ENCODE measurements around the gene MSH5. TPM values are rescaled to one million over a fixed set of nuclear protein-coding genes. Genes with fewer than 3 reads are reported as not detected.

The MSH5 gene
- total and polyA plus RNA-seq, 9 of the 15 experiments (the other 6 are each of a cell fraction or from before 2014, with no cell fraction given) = 12.5 to 104 (median 46.6) TPM

DNA sequence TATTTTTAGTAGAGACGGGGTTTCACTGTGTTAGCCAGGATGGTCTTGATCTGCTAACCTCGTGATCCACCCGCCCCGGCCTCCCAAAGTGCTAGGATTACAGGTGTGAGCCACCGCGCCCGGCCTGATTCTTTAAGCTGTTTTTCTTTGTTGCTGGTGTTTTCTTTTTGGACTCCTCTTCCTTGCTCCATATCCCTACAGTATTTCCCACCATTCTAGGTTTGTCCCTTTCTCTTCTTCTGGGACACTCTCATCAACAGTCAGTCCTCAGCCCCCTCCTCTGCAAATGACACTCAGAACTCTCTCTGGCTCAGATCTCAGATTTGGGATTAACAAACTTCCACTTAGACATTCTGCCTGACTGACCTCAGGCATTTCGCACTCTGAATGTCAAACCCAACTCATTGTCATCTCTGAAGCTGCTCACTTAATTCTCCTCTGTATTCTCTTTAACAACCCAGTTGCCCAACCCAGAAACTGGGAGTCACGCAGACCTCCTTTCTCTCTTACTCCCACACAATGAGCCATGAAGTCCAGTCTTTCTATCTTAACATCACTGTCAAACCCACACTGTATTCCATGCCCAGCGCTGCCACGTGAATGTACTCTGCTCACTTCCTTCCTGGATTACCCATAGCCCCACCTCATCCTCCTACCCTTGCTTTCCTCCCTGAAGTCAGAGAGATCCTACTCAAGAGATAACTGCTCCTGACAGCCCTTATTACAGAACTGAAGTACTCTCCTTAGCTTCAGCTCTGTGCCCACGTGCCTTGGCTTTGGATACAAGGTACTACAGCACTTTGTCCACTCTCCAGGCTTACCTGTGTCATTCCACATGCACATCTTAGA, 14.1 kb upstream of the MSH5 start (continued):
- TF ChIP-seq, protein P1, sequence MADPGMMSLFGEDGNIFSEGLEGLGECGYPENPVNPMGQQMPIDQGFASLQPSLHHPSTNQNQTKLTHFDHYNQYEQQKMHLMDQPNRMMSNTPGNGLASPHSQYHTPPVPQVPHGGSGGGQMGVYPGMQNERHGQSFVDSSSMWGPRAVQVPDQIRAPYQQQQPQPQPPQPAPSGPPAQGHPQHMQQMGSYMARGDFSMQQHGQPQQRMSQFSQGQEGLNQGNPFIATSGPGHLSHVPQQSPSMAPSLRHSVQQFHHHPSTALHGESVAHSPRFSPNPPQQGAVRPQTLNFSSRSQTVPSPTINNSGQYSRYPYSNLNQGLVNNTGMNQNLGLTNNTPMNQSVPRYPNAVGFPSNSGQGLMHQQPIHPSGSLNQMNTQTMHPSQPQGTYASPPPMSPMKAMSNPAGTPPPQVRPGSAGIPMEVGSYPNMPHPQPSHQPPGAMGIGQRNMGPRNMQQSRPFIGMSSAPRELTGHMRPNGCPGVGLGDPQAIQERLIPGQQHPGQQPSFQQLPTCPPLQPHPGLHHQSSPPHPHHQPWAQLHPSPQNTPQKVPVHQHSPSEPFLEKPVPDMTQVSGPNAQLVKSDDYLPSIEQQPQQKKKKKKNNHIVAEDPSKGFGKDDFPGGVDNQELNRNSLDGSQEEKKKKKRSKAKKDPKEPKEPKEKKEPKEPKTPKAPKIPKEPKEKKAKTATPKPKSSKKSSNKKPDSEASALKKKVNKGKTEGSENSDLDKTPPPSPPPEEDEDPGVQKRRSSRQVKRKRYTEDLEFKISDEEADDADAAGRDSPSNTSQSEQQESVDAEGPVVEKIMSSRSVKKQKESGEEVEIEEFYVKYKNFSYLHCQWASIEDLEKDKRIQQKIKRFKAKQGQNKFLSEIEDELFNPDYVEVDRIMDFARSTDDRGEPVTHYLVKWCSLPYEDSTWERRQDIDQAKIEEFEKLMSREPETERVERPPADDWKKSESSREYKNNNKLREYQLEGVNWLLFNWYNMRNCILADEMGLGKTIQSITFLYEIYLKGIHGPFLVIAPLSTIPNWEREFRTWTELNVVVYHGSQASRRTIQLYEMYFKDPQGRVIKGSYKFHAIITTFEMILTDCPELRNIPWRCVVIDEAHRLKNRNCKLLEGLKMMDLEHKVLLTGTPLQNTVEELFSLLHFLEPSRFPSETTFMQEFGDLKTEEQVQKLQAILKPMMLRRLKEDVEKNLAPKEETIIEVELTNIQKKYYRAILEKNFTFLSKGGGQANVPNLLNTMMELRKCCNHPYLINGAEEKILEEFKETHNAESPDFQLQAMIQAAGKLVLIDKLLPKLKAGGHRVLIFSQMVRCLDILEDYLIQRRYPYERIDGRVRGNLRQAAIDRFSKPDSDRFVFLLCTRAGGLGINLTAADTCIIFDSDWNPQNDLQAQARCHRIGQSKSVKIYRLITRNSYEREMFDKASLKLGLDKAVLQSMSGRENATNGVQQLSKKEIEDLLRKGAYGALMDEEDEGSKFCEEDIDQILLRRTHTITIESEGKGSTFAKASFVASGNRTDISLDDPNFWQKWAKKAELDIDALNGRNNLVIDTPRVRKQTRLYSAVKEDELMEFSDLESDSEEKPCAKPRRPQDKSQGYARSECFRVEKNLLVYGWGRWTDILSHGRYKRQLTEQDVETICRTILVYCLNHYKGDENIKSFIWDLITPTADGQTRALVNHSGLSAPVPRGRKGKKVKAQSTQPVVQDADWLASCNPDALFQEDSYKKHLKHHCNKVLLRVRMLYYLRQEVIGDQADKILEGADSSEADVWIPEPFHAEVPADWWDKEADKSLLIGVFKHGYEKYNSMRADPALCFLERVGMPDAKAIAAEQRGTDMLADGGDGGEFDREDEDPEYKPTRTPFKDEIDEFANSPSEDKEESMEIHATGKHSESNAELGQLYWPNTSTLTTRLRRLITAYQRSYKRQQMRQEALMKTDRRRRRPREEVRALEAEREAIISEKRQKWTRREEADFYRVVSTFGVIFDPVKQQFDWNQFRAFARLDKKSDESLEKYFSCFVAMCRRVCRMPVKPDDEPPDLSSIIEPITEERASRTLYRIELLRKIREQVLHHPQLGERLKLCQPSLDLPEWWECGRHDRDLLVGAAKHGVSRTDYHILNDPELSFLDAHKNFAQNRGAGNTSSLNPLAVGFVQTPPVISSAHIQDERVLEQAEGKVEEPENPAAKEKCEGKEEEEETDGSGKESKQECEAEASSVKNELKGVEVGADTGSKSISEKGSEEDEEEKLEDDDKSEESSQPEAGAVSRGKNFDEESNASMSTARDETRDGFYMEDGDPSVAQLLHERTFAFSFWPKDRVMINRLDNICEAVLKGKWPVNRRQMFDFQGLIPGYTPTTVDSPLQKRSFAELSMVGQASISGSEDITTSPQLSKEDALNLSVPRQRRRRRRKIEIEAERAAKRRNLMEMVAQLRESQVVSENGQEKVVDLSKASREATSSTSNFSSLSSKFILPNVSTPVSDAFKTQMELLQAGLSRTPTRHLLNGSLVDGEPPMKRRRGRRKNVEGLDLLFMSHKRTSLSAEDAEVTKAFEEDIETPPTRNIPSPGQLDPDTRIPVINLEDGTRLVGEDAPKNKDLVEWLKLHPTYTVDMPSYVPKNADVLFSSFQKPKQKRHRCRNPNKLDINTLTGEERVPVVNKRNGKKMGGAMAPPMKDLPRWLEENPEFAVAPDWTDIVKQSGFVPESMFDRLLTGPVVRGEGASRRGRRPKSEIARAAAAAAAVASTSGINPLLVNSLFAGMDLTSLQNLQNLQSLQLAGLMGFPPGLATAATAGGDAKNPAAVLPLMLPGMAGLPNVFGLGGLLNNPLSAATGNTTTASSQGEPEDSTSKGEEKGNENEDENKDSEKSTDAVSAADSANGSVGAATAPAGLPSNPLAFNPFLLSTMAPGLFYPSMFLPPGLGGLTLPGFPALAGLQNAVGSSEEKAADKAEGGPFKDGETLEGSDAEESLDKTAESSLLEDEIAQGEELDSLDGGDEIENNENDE (IDR thresholded peaks at IDR 0.05; ENCODE audit: low read depth, low read length) = no peak
- TF ChIP-seq, protein P2, sequence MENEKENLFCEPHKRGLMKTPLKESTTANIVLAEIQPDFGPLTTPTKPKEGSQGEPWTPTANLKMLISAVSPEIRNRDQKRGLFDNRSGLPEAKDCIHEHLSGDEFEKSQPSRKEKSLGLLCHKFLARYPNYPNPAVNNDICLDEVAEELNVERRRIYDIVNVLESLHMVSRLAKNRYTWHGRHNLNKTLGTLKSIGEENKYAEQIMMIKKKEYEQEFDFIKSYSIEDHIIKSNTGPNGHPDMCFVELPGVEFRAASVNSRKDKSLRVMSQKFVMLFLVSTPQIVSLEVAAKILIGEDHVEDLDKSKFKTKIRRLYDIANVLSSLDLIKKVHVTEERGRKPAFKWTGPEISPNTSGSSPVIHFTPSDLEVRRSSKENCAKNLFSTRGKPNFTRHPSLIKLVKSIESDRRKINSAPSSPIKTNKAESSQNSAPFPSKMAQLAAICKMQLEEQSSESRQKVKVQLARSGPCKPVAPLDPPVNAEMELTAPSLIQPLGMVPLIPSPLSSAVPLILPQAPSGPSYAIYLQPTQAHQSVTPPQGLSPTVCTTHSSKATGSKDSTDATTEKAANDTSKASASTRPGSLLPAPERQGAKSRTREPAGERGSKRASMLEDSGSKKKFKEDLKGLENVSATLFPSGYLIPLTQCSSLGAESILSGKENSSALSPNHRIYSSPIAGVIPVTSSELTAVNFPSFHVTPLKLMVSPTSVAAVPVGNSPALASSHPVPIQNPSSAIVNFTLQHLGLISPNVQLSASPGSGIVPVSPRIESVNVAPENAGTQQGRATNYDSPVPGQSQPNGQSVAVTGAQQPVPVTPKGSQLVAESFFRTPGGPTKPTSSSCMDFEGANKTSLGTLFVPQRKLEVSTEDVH (IDR thresholded peaks at IDR 0.05; ENCODE audit: low read depth, partially characterized antibody) = peak; percentile 45
- TF ChIP-seq, protein P3, sequence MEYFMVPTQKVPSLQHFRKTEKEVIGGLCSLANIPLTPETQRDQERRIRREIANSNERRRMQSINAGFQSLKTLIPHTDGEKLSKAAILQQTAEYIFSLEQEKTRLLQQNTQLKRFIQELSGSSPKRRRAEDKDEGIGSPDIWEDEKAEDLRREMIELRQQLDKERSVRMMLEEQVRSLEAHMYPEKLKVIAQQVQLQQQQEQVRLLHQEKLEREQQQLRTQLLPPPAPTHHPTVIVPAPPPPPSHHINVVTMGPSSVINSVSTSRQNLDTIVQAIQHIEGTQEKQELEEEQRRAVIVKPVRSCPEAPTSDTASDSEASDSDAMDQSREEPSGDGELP (CRISPR knock-in tag; IDR thresholded peaks at IDR 0.05; ENCODE audit: borderline replicate concordance) = no peak
- TF ChIP-seq, protein P4, sequence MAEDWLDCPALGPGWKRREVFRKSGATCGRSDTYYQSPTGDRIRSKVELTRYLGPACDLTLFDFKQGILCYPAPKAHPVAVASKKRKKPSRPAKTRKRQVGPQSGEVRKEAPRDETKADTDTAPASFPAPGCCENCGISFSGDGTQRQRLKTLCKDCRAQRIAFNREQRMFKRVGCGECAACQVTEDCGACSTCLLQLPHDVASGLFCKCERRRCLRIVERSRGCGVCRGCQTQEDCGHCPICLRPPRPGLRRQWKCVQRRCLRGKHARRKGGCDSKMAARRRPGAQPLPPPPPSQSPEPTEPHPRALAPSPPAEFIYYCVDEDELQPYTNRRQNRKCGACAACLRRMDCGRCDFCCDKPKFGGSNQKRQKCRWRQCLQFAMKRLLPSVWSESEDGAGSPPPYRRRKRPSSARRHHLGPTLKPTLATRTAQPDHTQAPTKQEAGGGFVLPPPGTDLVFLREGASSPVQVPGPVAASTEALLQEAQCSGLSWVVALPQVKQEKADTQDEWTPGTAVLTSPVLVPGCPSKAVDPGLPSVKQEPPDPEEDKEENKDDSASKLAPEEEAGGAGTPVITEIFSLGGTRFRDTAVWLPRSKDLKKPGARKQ (CRISPR knock-in tag; IDR thresholded peaks at IDR 0.05) = no peak
- TF ChIP-seq NCOR1 (IDR thresholded peaks at IDR 0.05) (no peak), SETDB1 (IDR thresholded peaks at IDR 0.05; ENCODE audit: low read length) (no peak)
- TF ChIP-seq, protein P5, sequence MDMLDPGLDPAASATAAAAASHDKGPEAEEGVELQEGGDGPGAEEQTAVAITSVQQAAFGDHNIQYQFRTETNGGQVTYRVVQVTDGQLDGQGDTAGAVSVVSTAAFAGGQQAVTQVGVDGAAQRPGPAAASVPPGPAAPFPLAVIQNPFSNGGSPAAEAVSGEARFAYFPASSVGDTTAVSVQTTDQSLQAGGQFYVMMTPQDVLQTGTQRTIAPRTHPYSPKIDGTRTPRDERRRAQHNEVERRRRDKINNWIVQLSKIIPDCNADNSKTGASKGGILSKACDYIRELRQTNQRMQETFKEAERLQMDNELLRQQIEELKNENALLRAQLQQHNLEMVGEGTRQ (CRISPR knock-in tag; IDR thresholded peaks at IDR 0.05) = no peak
